HUES6 (cell line): ENCODE results near the gene NHLRC4.

Experiments used
- H3K27ac ChIP-seq: 2 replicates; pipeline ENCODE4 v1.7.0; 2013; ENCODE audit warnings: low read depth, mild to moderate bottlenecking, low read length, inconsistent platforms
- H3K27me3 ChIP-seq: 2 replicates; pipeline ENCODE4 v1.6.1; 2013; ENCODE audit warnings: low read length; ENCODE audit not compliant: control insufficient read depth, insufficient read depth
- H3K36me3 ChIP-seq: 2 replicates; pipeline ENCODE4 v1.6.1; 2013; ENCODE audit warnings: low read length; ENCODE audit not compliant: control insufficient read depth, insufficient read depth
- H3K4me1 ChIP-seq: 2 replicates; pipeline ENCODE4 v1.6.1; 2013; ENCODE audit warnings: low read length; ENCODE audit not compliant: control insufficient read depth, insufficient read depth
- H3K4me3 ChIP-seq: 2 replicates; pipeline ENCODE4 v1.5.1; 2013; ENCODE audit warnings: low read depth, low read length
- H3K9ac ChIP-seq: one replicate; pipeline ENCODE4 v1.6.1; 2013; ENCODE audit warnings: mild to moderate bottlenecking, low read length
- H3K9me3 ChIP-seq: 2 replicates; pipeline ENCODE4 v1.6.1; 2013; ENCODE audit warnings: low read depth, low read length; ENCODE audit not compliant: control insufficient read depth, insufficient read depth

The NHLRC4 gene

GRCh38 chr16:566475-567372 lies at the start of gene NHLRC4:
TSS of gene NHLRC4 (plus strand) at chr16:567005. CDS start at chr16:568048, 1,043 bp downstream.
- Histone ChIP-seq H3K4me1 (peaks cover 32% of the 10 kb centered on the region), H3K9me3 (no peaks in the 10 kb centered on the region), H3K27me3 (peaks cover 11% of the 10 kb centered on the region), H3K9ac (no peak within 1 kb of the TSS), H3K27ac (no peak within 1 kb of the TSS), H3K36me3 (no peaks in the 10 kb centered on the region), H3K4me3 (peak within 1 kb of the TSS; percentile 21; the same call in 1 of the 2 replicates)

GRCh38 chr16:518858-519257 lies 47.9 kb upstream of the NHLRC4 start:
- H3K9me3 ChIP-seq: no peaks in the 10 kb centered on the region
- no peaks in the 10 kb centered on the region for H3K27me3 ChIP-seq
- H3K36me3 ChIP-seq: peaks cover 32% of the 10 kb centered on the region
- H3K9ac ChIP-seq: no peak overlapping the region
- H3K4me1 ChIP-seq: peaks cover 7% of the 10 kb centered on the region
- H3K4me3 ChIP-seq: no peak overlapping the region
- no peak overlapping the region for H3K27ac ChIP-seq

- Histone ChIP-seq H3K27ac (no peak overlapping the region), H3K9ac (peak overlapping the region; percentile 15)
These were observed 47.4 kb upstream of the NHLRC4 start for GRCh38 chr16:519425-519824.

GRCh38 chr16:519841-520687 lies 46.7 kb upstream of the NHLRC4 start:
- H3K27ac ChIP-seq: no peak overlapping the region
- no peak overlapping the region for H3K9ac ChIP-seq
- peaks cover 28% of the 10 kb centered on the region for H3K36me3 ChIP-seq
- H3K9me3 ChIP-seq: no peaks in the 10 kb centered on the region
- H3K27me3 ChIP-seq: no peaks in the 10 kb centered on the region
- no peak overlapping the region for H3K4me3 ChIP-seq
- H3K4me1 ChIP-seq: peaks cover 7% of the 10 kb centered on the region

More at GRCh38 chr16:519425-519824, 47.4 kb upstream of the NHLRC4 start:
- Histone ChIP-seq H3K4me3 (no peak overlapping the region), H3K4me1 (peaks cover 7% of the 10 kb centered on the region), H3K9me3 (no peaks in the 10 kb centered on the region), H3K36me3 (peaks cover 32% of the 10 kb centered on the region), H3K27me3 (no peaks in the 10 kb centered on the region)

- Histone ChIP-seq H3K27me3 (no peaks in the 10 kb centered on the region), H3K4me3 (no peak overlapping the region), H3K4me1 (peaks cover 14% of the 10 kb centered on the region), H3K27ac (no peak overlapping the region), H3K9ac (no peak overlapping the region), H3K36me3 (peaks cover 20% of the 10 kb centered on the region), H3K9me3 (no peaks in the 10 kb centered on the region)
These were observed 46.0 kb upstream of the NHLRC4 start for GRCh38 chr16:520847-521246.

GRCh38 chr16:521381-522210 lies 45.2 kb upstream of the NHLRC4 start:
- Histone ChIP-seq H3K27ac (no peak overlapping the region), H3K9me3 (no peaks in the 10 kb centered on the region), H3K4me3 (no peak overlapping the region), H3K36me3 (peaks cover 20% of the 10 kb centered on the region), H3K9ac (no peak overlapping the region), H3K27me3 (no peaks in the 10 kb centered on the region), H3K4me1 (peaks cover 21% of the 10 kb centered on the region)

GRCh38 chr16:522320-523096 lies 44.3 kb upstream of the NHLRC4 start:
- H3K4me1 ChIP-seq: peaks cover 21% of the 10 kb centered on the region
- peaks cover 20% of the 10 kb centered on the region for H3K36me3 ChIP-seq
- no peak overlapping the region for H3K4me3 ChIP-seq
- H3K9me3 ChIP-seq: no peaks in the 10 kb centered on the region
- H3K27ac ChIP-seq: no peak overlapping the region
- H3K27me3 ChIP-seq: no peaks in the 10 kb centered on the region
- H3K9ac ChIP-seq: no peak overlapping the region

GRCh38 chr16:523097-523741 lies 43.6 kb upstream of the NHLRC4 start:
- H3K4me1 ChIP-seq: peaks cover 21% of the 10 kb centered on the region
- H3K9ac ChIP-seq: no peak overlapping the region

GRCh38 chr16:524274-525040 lies 42.3 kb upstream of the NHLRC4 start:
- no peak overlapping the region for H3K9ac ChIP-seq
- H3K27ac ChIP-seq: no peak overlapping the region
- H3K27me3 ChIP-seq: no peaks in the 10 kb centered on the region
- H3K36me3 ChIP-seq: peaks cover 16% of the 10 kb centered on the region
- H3K9me3 ChIP-seq: no peaks in the 10 kb centered on the region
- no peak overlapping the region for H3K4me3 ChIP-seq
- peaks cover 30% of the 10 kb centered on the region for H3K4me1 ChIP-seq

More at GRCh38 chr16:523097-523741, 43.6 kb upstream of the NHLRC4 start:
- H3K4me3 ChIP-seq: no peak overlapping the region
- H3K36me3 ChIP-seq: peaks cover 20% of the 10 kb centered on the region
- no peaks in the 10 kb centered on the region for H3K9me3 ChIP-seq
- no peak overlapping the region for H3K27ac ChIP-seq
- H3K27me3 ChIP-seq: no peaks in the 10 kb centered on the region
